Measurements from ENCODE around the gene LZTFL1. TPM values are rescaled to one million over a fixed set of nuclear protein-coding genes. Genes with fewer than 3 reads are reported as not detected.

LZTFL1 gene
- total and polyA plus RNA-seq, 2 donors (not counting 3 experiments of a cell fraction or from before 2014, with no cell fraction given): 18.2 to 26.1 TPM

DNA sequence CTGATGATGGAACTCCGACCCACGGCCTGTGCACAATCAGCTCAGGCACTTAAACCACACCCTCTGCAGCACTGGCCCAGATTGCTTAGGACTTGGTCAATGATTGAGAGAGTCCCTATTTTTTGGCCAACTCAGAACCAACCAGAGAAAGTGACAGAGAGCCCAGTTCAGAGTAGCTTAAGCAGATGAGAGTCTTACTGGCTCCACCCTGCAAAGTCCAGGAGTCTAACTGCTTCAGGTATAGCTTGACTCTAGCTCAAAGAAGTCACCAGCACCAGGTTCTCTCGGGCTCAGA lies 65.7 kb downstream of the LZTFL1 start:
- DNase-seq (ENCODE audit: low read depth, low spot score): no peak
- Histone ChIP-seq H4K20me1 (replicated peaks; ENCODE audit: control insufficient read depth, extremely low read depth, insufficient read depth, low read length) (no peaks in the 10 kb centered on the region), H3K4me1 (ENCODE audit: control insufficient read depth, extremely low read depth, insufficient read depth, low read length) (no peaks in the 10 kb centered on the region), H2AFZ (ENCODE audit: low read depth, low read length) (no peak overlapping the region), H3K36me3 (ENCODE audit: control insufficient read depth in 2 of 2, extremely low read depth in 1 of 2, insufficient read depth in 2 of 2, low read length in 2 of 2) (no peaks in the 10 kb centered on the region), H3K79me2 (ENCODE audit: control insufficient read depth, insufficient read depth, low read length) (no peaks in the 10 kb centered on the region), H3K9ac (replicated peaks; ENCODE audit: extremely low read depth, insufficient read depth, low read length) (no peak overlapping the region), H3K4me3 (replicated peaks in 1 of 3; ENCODE audit: insufficient read depth in 1 of 3, low read depth in 1 of 3, low read length in 3 of 3) (no peak overlapping the region), H3K27me3 (ENCODE audit: control insufficient read depth in 2 of 2, insufficient read depth in 2 of 2, low read length in 2 of 2) (no peaks in the 10 kb centered on the region), H3K9me1 (replicated peaks; ENCODE audit: control insufficient read depth, extremely low read depth, insufficient read depth, low read length) (no peaks in the 10 kb centered on the region), H3K9me3 (replicated peaks; ENCODE audit: control insufficient read depth, insufficient read depth, low read length) (no peaks in the 10 kb centered on the region), H3K27ac (ENCODE audit: insufficient read depth, low read depth, low read length) (no peak overlapping the region), H3K4me2 (ENCODE audit: insufficient read depth, low read length) (no peak overlapping the region)
- TF ChIP-seq, protein P1, sequence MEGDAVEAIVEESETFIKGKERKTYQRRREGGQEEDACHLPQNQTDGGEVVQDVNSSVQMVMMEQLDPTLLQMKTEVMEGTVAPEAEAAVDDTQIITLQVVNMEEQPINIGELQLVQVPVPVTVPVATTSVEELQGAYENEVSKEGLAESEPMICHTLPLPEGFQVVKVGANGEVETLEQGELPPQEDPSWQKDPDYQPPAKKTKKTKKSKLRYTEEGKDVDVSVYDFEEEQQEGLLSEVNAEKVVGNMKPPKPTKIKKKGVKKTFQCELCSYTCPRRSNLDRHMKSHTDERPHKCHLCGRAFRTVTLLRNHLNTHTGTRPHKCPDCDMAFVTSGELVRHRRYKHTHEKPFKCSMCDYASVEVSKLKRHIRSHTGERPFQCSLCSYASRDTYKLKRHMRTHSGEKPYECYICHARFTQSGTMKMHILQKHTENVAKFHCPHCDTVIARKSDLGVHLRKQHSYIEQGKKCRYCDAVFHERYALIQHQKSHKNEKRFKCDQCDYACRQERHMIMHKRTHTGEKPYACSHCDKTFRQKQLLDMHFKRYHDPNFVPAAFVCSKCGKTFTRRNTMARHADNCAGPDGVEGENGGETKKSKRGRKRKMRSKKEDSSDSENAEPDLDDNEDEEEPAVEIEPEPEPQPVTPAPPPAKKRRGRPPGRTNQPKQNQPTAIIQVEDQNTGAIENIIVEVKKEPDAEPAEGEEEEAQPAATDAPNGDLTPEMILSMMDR (IDR thresholded peaks at IDR 0.05; ENCODE audit: extremely low read depth in 1 of 2, insufficient read depth in 1 of 2, low read depth in 1 of 2, low read length in 2 of 2): no peak
- TF ChIP-seq, protein P2, sequence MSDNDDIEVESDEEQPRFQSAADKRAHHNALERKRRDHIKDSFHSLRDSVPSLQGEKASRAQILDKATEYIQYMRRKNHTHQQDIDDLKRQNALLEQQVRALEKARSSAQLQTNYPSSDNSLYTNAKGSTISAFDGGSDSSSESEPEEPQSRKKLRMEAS (IDR thresholded peaks at IDR 0.05; ENCODE audit: insufficient read depth, insufficient read length): no peak
- TF ChIP-seq POLR2AphosphoS5 (IDR thresholded peaks at IDR 0.05; ENCODE audit: insufficient read depth, low read depth, low read length): no peak
- no peak for TF ChIP-seq MYC (IDR thresholded peaks at IDR 0.05; ENCODE audit: low read depth, low read length)
- TF ChIP-seq POLR2A (IDR thresholded peaks at IDR 0.05; ENCODE audit: low read depth, low read length): no peak
- TF ChIP-seq FOS (IDR thresholded peaks at IDR 0.05; ENCODE audit: borderline replicate concordance, insufficient read depth, low read length): no peak
- TF ChIP-seq GATA2 (IDR thresholded peaks at IDR 0.05; ENCODE audit: insufficient read depth, insufficient read length, low read depth, low read length): no peak
- intact Hi-C loops (cut with micrococcal nuclease) (no loop called here), dilution Hi-C loops (cut with MboI; ENCODE audit: extremely low pct_ligation_motif_present, low sequenced_read_pairs) (no loop called here)
- ChIA-PET CTCF (interaction anchor here (0.8 to 2.7 kb wide), 2 partner anchors 11 to 15 kb away, joined by 3 to 8 read pairs; no protein-coding TSS in a partner anchor), POLR2A (no interaction called here)
- FAIRE-seq: no peak
- BruUV-seq (replicated peaks): no TSS peak
